T-helper 2 cell (primary cell): ENCODE data around the gene NPHS1.
A peak's percentile ranks its signal among the peaks of the same experiment; 100 is the strongest.

Experiments used
- DNase-seq, 5 experiments: peaks; one replicate each; pipeline versions ENCODE4 v3.0.0 to v3.0.0-alpha.2; 2012 to 2022

Gene NPHS1

DNA sequence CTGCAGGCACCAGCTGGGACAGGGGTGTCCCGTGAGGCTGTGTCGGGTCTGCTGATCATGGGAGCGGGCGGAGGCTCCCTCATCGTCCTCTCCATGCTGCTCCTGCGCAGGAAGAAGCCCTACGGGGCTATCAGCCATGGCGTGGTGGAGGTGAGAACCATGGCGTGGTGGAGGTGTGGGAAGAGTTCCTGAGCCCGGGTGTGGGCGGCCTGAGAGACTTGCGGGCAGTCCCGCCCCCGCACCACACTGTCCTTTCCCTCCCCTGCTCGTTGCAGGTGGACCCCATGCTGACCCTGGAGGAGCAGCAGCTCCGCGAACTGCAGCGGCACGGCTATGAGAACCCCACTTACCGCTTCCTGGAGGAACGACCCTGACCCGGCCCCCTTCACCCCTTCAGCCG lies 26.8 kb upstream of the NPHS1 start:
- DNase-seq: no peak

DNA sequence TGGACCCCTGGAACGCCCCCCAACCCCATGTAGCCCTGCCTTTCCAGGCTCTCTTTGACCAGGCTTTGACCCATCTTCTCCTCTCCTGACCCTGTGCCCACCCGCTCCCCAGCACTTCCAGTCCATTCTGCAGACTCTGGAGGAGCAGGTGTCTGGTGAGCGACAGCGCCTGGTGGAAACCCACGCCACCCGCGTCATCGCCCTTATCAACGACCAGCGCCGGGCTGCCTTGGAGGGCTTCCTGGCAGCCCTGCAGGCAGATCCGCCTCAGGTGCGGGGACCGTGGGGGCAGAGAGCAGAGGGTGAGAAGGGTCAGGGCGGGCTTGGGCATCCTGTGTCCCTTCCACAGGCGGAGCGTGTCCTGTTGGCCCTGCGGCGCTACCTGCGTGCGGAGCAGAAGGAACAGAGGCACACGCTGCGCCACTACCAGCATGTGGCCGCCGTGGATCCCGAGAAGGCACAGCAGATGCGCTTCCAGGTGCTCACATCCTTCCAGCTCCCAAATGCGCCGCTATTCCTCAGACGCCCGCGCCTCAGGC lies 22.2 kb upstream of the NPHS1 start:
- no peak for DNase-seq

DNA sequence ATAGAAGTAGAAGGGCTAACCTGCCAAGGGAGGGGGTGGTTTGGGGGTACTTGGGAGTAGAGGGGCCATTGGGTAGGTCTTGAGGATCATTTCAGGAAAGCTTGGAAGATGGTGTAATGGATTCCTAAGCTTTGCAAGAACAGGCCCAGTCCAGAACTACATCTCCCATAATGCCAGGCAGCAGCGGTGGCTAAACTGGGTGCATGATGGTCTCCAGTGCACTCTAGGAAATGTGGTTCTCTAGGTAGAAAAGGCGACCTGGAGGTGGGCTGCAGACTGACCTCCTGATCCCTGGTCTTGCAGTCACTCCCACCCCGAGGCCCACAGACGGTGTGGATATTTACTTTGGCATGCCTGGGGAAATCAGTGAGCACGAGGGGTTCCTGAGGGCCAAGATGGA lies 19.9 kb upstream of the NPHS1 start:
- DNase-seq: no peak

DNA sequence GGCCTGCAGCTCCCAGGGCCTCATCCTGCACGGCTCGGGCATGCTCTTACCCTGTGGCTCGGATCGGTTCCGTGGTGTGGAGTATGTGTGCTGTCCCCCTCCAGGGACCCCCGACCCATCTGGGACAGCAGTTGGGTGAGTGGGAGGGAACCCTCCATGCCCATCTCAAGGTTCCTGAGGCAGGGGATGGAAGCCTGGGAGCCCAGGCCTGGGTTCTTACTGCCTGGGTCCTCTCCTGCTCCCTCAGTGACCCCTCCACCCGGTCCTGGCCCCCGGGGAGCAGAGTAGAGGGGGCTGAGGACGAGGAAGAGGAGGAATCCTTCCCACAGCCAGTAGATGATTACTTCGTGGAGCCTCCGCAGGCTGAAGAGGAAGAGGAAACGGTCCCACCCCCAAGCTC lies 19.3 kb upstream of the NPHS1 start:
- DNase-seq: no peak

DNA sequence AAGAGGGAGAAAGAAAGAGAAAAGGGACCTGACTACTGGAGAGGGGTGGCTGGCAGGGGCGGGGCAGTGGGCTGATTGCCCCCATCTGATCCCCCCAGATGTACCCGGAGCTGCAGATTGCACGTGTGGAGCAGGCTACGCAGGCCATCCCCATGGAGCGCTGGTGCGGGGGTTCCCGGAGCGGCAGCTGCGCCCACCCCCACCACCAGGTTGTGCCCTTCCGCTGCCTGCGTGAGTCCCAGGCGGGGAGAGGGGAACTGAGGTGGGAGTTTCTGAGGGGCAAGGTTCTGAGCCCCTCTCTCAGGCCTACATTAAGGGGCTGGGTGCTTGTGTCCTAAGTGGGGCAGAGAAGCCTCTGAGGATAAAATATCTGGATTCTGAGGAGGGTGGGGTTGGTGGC lies 18.5 kb upstream of the NPHS1 start:
- DNase-seq: no peak

DNA sequence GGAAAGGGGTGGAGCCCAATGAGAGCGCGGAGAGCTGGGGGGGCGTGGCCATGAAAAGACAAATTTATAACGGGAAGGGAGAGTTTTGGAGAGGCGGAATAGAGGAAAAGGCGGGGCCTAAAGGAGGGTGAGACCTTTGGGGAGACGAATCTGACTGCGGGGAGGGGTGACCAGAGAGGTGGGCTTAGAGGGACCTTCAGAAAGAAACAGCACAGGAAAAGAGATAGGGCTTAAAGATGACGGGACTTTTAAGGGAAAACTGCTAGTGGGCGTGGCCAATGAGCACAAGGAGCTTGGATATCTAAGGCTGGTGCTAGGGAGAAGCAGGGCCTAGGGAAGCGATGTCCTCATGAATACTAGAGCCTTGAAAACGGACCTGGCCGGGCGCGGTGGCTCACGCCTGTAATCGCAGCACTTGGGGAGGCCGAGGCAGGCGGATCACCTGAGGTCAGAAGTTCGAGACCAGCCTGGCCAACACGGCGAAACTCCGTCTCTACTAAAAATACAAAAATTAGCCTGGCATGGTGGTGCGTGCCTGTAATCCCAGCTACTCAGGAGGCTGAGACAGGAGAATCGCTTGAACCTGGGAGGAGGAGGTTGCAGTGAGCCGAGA lies 17.9 kb upstream of the NPHS1 start:
- peak in 1 of 5 experiments; percentile 21 for DNase-seq

DNA sequence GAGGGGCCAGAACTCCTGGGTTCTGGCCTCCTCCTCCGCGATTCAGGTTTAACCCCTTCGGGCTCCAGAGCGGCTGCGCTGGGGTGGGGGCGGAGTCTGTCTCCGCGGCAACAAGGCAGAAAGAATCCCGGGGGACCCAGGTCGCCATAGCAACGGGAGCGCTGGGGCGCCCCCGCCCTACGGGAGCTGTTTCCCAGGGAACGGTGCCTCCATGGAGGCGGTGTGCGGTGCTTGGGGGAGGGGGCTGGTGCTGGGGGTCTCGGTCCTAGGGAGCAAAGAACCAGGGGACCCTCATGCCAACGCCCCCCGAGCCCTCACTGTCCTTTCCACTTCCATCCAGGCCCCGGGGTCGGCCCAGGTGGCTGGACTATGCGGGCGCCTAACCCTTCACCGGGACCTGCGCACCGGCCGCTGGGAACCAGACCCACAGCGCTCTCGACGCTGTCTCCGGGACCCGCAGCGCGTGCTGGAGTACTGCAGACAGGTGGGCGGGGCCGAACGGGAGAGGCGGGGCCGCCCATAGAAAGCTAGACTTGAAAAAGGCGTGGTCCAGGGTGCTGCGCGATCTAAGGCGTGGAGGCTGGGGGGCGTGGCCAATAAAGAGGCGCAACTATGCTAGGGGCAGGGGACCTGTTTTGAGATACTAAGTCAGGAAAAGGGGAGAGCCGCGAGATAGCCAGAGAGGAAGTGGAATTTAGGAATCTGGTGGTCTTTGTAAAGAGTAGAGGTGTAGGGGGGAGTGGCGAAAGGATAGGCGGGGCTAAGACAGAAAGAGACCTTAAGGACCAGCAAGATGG lies 17.2 kb upstream of the NPHS1 start:
- DNase-seq: peak; percentile 65 to 91 (median 72)

DNA sequence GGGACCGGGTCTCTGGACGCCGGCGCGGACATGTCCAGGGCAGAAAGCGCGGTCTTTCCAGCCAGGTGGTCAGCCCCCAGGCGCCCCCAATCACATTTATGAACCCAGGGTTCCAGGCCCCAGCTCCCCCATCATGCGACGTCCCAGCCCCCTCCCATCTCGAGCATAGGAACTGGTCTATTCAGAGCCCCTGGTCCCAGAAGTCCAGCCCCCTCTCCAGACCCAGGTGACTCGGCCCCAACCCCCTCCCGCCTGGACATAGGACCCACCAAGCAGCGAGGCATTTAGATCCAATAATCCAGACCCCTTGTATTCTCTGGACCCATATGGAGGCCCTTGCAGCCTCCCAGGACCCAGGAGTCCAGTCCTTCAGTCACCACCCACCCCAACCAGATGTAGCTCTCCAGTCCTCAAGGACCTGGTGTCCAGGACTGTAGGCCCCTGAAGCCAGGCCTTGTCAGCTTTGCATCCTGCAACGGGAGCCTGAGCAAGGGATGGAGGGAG lies 16.6 kb upstream of the NPHS1 start:
- no peak for DNase-seq

DNA sequence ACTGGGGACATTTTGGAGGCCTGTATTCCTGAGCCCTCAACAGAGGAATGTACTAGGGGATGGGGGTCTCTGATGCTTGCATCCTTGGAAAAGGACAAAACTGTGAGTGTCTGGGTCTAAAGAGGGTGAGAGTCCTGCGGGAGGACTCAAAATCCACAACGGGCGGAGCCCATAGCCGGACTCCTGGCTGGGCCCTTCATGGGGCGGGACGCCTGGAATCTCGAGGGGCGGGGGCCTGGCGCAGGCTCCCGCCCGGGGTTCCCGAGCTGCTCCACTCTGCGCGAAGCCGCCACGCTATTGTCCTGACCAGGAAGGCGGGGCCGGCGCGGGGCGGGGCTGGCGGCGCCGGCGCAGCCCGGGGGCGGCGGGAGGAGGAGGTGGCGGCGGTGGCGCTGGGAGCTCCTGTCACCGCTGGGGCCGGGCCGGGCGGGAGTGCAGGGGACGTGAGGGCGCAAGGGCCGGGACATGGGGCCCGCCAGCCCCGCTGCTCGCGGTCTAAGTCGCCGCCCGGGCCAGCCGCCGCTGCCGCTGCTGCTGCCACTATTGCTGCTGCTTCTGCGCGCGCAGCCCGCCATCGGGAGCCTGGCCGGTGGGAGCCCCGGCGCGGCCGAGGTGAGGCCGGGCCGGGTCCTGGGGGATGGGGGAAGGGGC lies 16.0 kb upstream of the NPHS1 start, which contains the start of gene APLP1:
APLP1 (plus strand) TSS at position 403 of the 651 bp plus-strand sequence; CDS start at position 466, 63 bp downstream.
- DNase-seq: peak; percentile 32 to 63 (median 44)

DNA sequence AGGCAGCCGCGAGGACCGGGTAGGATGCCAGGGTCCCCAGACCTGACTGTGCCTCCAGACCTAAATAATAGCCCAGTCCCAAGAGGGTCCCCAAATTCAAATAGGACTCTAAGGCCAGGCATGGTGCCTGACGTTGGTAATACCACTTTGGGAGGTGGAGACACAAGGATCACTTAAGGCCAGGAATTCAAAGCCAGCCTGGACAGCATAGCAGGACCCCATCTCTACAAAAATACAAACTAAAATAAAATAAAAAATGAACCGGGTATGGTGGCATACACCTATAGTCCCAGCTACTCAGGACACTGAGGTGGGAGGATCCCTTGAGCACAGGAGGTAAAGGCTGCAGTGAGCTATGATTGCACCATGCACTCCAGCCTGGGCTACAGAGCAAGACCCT lies 10.7 kb upstream of the NPHS1 start:
- DNase-seq: no peak

DNA sequence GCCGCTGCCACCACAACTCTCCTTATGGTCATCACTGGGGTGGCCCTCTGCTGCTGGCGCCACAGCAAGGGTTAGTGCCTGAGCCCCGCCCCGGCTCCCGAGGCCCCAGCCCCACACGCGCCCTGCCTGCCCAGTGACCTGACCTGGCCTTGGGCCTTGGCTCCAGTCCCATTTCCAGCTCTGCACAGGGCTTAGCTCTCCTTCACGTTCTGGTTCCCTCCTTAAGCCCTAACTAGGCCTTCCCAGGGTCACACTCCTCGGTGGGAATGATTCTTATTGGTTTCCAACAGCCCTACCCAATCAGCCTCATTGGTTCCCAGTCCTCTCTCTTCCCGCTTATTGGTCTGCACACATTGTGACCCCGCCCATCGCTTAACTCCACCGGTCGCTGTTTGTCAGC lies 10.2 kb upstream of the NPHS1 start:
- no peak for DNase-seq

DNA sequence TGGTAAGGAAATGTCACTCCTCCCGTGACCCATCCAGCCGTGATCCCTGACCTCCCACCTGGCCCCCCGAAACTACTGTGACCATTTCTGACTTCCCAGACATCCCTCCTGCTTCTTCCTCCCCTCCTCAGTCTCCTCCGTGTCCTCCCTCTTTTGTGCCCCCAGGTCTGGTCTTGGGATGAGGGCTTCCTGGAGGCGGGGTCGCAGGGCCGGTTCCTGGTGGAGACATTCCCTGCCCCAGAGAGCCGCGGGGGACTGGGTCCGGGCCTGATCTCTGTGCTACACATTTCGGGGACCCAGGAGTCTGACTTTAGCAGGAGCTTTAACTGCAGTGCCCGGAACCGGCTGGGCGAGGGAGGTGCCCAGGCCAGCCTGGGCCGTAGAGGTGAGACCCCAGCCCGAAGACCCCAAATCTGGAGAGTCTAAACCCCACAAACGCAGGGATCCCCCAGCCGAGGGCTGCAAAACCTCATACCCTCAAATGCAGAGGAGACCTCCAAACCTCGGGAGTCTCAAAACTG lies 9.4 kb upstream of the NPHS1 start:
- no peak for DNase-seq

DNA sequence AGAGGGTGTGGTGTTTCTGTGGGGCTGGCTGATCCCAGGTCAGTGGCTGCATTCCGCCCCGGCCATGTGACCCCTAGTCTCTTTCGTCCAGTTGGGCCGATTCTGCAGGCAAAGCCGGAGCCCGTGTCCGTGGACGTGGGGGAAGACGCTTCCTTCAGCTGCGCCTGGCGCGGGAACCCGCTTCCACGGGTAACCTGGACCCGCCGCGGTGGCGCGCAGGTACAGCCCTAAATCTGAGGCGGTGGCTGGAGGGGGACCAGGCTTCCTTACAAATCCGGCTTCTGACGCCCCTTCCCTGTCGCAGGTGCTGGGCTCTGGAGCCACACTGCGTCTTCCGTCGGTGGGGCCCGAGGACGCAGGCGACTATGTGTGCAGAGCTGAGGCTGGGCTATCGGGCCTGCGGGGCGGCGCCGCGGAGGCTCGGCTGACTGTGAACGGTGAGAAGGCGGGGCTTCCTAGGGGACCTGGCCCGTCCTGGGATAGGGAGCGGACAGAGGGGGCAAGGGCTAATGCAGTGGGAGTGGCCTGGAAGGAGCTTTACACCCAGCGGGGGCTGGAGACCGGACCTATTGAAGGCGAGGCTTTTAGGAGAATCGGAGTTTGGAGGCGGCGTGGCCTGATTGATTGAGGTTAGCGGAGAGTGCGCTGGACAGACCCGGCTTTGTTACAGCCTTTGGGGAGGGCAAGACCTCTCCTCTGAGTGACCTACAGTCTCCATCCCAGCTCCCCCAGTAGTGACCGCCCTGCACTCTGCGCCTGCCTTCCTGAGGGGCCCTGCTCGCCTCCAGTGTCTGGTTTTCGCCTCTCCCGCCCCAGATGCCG lies 8.7 kb upstream of the NPHS1 start:
- DNase-seq: no peak

DNA sequence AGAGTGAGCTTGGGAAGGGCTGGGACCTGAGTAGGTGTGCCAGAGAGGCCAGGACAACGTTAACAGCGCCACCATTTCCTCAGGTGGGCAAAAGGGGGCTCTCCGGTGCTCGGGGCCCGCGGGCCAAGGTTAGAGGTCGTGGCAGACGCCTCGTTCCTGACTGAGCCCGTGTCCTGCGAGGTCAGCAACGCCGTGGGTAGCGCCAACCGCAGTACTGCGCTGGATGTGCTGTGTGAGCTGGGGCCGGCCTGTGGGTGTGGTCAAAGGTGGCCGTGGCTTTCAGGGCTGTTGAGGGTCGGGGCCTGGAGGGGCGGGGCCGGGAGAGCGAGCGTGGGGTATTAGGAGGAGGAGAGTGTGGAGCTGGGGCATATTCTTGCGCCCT lies 8.1 kb upstream of the NPHS1 start:
- no peak for DNase-seq

DNA sequence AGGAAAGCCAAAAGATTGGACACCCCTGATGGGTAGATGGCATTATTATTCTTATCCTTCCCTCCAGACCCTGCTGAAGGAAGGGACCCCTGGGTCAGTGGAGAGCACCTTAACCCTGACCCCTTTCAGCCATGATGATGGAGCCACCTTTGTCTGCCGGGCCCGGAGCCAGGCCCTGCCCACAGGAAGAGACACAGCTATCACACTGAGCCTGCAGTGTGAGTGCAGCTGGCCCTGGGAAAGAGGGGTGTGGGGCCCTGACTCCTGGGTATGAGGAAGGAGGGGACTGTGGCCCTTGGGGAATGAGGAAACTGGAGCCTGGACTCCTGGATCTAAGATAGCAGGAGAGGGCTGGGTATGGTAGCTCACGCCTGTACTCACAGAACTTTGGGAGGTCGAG lies 7.1 kb upstream of the NPHS1 start:
- no peak for DNase-seq

DNA sequence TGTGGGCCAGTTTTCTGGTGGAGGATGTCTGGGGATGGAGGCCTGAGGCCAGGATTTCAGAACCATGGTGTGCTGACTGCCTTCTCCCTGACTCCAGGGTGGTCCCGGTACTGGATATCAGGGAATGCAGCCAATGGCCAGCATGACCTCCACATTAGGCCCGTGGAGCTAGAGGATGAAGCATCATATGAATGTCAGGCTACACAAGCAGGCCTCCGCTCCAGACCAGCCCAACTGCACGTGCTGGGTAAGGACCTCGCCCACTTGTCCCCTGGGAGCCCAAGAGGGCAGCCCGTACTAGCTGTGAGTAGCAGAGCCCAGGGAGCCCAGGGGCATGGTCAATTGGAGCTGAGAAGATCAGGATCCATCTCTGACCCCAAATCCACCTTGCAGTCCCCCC lies 6.0 kb upstream of the NPHS1 start:
- no peak for DNase-seq

DNA sequence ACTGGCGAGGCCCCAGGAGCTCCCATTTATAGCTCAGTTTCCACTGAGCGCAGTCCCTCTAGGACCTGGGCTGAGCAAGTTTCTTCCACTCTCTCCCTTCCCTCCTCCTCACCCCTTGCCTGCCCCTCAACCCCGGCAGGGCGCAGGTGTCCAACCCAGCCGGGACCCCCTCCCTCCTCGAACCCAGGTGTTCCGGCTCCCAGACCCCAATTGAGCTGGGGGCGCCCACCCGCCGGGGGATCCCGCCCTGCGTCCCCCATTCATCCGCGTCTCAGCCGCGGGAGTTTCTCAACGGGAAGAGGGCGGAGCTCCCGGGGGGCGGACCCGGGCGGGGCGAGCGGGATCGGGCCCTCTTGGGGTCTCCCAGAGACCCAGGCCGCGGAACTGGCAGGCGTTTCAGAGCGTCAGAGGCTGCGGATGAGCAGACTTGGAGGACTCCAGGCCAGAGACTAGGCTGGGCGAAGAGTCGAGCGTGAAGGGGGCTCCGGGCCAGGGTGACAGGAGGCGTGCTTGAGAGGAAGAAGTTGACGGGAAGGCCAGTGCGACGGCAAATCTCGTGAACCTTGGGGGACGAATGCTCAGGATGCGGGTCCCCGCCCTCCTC lies 4.3 kb upstream of the NPHS1 start, which contains the start of gene KIRREL2:
KIRREL2 (plus strand) TSS at position 366 of the 604 bp plus-strand sequence; CDS start at position 575, 209 bp downstream.
- DNase-seq: peak in 1 of 5 experiments; percentile 16

DNA sequence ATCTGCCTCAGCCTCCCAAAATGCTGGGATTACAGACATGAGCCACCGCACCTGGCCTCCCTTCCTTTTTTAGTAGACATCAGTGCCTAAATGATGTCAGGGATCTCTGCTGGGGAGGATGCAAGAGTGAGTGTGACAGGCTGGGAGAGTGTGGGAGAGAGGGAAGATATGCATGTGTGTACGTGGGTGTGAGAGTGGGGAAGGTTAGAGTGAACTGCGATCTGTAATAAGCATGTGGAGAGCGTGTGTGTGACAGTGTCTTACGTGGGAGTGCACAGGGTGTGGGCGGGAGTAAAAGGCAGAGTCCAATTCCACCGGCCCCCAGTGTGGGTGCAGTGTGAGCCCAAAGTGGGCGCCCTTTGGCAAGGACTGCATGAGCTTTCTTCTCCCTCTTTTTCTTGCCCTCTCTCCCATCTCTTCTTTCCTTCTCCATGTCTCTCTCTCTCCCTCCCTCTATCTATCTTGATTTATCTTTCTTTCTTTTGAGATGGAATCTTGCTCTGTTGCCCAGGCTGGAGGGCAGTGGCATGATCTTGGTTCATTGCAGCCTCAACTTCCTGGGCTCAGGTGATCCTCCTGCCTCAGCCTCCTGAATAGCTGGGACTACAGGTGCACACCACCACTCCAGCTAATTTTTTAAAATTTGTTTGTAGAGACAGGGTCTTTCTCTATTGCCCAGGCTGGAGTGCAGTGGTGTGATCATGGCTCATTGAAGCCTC lies 893 bp upstream of the NPHS1 start:
- no peak for DNase-seq

DNA sequence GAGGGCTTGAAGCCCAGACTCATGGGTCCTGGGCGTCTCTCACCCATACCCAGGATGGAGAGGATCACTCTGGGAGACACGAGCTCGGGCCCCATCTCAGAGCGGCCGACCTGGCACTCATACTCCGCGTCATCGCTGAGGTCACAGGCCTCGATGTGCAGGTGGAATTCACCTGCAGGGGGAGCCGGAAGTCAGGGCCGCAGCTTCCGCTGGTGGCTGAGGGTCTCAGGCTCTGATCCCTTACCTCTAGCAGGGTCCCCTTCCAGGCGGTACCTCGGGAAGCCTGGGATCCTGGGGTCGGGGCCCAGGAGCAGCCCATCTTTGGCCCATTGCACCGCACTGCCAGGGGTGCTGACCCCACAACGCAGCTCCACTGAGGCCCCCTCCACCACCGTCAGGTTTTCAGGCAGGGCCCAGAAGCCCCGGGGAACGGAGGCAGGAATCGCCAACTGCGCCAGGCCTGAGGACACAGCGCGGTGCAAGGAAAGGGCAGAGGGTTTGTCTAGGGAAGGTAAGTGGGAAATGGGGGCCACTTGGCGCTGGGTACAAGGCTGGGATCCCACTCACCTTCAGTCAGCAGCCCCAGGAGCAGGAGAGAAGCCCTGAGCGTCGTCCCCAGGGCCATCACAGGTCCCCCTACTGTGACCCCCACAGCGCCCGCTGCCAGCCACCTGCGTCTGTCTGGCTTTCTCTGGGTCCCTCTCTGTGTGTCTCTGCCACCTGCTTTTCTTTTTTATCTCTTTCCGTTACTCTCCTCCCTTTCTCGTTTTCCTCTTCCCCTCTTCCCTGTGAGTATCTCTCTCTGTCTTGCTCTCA lies 883 bp downstream of the NPHS1 start:
- DNase-seq: no peak

DNA sequence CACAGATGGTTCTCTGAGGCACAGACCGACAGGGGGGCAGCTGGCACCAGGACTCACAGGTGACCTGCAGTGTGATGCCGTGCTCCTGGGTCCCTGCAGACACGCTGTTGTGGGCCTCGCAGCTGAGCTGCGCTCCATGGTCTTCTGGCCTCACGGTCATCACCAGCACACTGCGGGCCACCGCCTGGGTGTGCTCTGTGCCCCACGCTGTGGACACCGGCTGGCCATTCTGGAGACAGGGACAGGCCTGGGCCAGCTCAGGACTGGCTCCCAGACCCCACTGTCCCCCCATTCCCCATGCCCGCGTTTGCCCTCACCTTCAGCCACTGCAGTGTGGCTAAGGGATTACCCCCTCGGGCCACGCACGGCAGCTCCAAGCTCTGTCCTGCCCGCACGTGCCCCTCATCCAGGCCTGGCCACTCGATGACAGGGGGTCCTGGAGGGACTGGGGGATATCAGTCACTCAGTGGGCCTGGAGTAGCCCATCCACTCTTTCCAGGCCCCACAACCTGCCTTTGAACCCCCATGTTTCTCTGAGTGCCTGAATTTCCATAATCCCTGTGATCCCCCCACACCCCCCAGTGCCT lies 3.3 kb downstream of the NPHS1 start:
- no peak for DNase-seq
